ENCODE data around the gene TBC1D9.

Gene TBC1D9

DNA sequence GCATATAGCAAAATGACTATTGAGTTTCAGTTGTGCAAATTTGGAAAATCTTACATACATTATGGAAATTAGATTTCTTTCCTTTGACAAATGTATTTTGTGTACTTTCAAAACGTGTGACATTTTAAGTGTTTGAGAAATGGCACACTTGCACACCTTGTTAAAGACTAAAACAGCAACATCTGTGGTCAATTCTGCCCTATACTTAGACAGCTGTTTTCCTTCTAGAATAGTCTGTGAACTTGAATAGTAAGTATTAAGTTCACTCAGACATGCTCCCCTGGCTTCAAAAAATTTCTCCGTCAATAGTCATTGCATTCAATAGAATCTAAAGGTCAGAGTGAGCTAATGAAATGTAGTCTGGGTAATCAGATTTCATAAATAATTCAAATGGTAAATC is 21.7 kb upstream of the TBC1D9 start:
- no peak overlapping the region for H3K4me3 ChIP-seq (ENCODE audit: extremely low read depth, insufficient read depth, low read length, poor library complexity, severe bottlenecking)
- H3K4me1 ChIP-seq (ENCODE audit: control insufficient read depth, insufficient read depth, low read length, poor library complexity, severe bottlenecking), result no peaks in the 10 kb centered on the region
- H3K36me3 ChIP-seq (ENCODE audit: control insufficient read depth, insufficient read depth, low read length), result no peaks in the 10 kb centered on the region
- H3K27ac ChIP-seq (ENCODE audit: low read depth, low read length, severe bottlenecking), result no peak overlapping the region
- no CpG with 5 or more reads among the region's 2 CpGs for WGBS, 2 experiments (ENCODE audit: insufficient coverage in 2 of 2)
- no peaks in the 10 kb centered on the region for H3K9me3 ChIP-seq (ENCODE audit: control insufficient read depth, low read length)

- Histone ChIP-seq H3K27ac (ENCODE audit: low read depth, low read length, severe bottlenecking) (no peak overlapping the region), H3K4me1 (ENCODE audit: control insufficient read depth, insufficient read depth, low read length, poor library complexity, severe bottlenecking) (no peaks in the 10 kb centered on the region), H3K4me3 (ENCODE audit: extremely low read depth, insufficient read depth, low read length, poor library complexity, severe bottlenecking) (no peak overlapping the region), H3K9me3 (ENCODE audit: control insufficient read depth, low read length) (no peaks in the 10 kb centered on the region), H3K36me3 (ENCODE audit: control insufficient read depth, insufficient read depth, low read length) (no peaks in the 10 kb centered on the region)
- no CpG with 5 or more reads among the region's 1 CpG for WGBS, 2 experiments (ENCODE audit: insufficient coverage in 2 of 2)
These were observed 21.2 kb upstream of the TBC1D9 start for GRCh38 chr4:140777386-140777785.

- Histone ChIP-seq H3K27ac (ENCODE audit: low read depth, low read length, severe bottlenecking) (no peak overlapping the region), H3K36me3 (ENCODE audit: control insufficient read depth, insufficient read depth, low read length) (no peaks in the 10 kb centered on the region), H3K4me3 (ENCODE audit: extremely low read depth, insufficient read depth, low read length, poor library complexity, severe bottlenecking) (no peak overlapping the region), H3K9me3 (ENCODE audit: control insufficient read depth, low read length) (no peaks in the 10 kb centered on the region), H3K4me1 (ENCODE audit: control insufficient read depth, insufficient read depth, low read length, poor library complexity, severe bottlenecking) (no peaks in the 10 kb centered on the region)
- WGBS, 2 experiments (ENCODE audit: insufficient coverage in 2 of 2), result 100% methylated on average over 2 of the region's 2 CpGs; no CpG with 5 or more reads in 1 of the 2 experiments
These were observed 20.4 kb upstream of the TBC1D9 start for GRCh38 chr4:140776556-140776955.

GRCh38 chr4:140774956-140775355 is 18.8 kb upstream of the TBC1D9 start:
- Histone ChIP-seq H3K4me1 (ENCODE audit: control insufficient read depth, insufficient read depth, low read length, poor library complexity, severe bottlenecking) (no peaks in the 10 kb centered on the region), H3K9me3 (ENCODE audit: control insufficient read depth, low read length) (no peaks in the 10 kb centered on the region)

DNA sequence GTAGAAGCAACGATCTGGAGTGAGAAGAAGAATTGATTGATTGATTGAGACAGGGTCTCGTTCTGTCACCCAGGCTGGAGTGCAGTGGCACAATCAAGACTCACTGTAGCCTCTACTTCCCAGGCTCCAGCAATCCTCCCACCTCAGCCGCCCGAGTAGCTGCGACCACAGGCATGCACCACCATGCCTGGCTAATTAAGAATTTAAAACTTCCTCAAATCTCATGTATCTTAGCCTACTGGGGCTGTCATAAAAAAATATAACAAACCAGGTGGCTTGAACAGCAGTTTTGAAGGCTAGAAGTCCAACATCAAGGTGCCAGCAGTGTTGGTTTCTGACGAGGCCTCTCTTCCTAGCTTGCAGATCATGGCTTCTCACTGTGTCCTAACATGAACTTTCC is 18.3 kb upstream of the TBC1D9 start:
- no peaks in the 10 kb centered on the region for H3K36me3 ChIP-seq (ENCODE audit: control insufficient read depth, insufficient read depth, low read length)
- H3K4me1 ChIP-seq (ENCODE audit: control insufficient read depth, insufficient read depth, low read length, poor library complexity, severe bottlenecking), result no peaks in the 10 kb centered on the region
- H3K9me3 ChIP-seq (ENCODE audit: control insufficient read depth, low read length), result no peaks in the 10 kb centered on the region
- no peak overlapping the region for H3K27ac ChIP-seq (ENCODE audit: low read depth, low read length, severe bottlenecking)
- H3K4me3 ChIP-seq (ENCODE audit: extremely low read depth, insufficient read depth, low read length, poor library complexity, severe bottlenecking), result no peak overlapping the region
- WGBS, 2 experiments (ENCODE audit: insufficient coverage in 2 of 2), result 73% methylated on average over 3 of the region's 6 CpGs; no CpG with 5 or more reads in 1 of the 2 experiments

More at GRCh38 chr4:140774956-140775355, 18.8 kb upstream of the TBC1D9 start:
- Histone ChIP-seq H3K36me3 (ENCODE audit: control insufficient read depth, insufficient read depth, low read length) (no peaks in the 10 kb centered on the region), H3K4me3 (ENCODE audit: extremely low read depth, insufficient read depth, low read length, poor library complexity, severe bottlenecking) (no peak overlapping the region), H3K27ac (ENCODE audit: low read depth, low read length, severe bottlenecking) (no peak overlapping the region)

- Histone ChIP-seq H3K4me1 (ENCODE audit: control insufficient read depth, insufficient read depth, low read length, poor library complexity, severe bottlenecking) (no peaks in the 10 kb centered on the region), H3K27ac (ENCODE audit: low read depth, low read length, severe bottlenecking) (no peak overlapping the region), H3K36me3 (ENCODE audit: control insufficient read depth, insufficient read depth, low read length) (no peaks in the 10 kb centered on the region), H3K4me3 (ENCODE audit: extremely low read depth, insufficient read depth, low read length, poor library complexity, severe bottlenecking) (no peak overlapping the region), H3K9me3 (ENCODE audit: control insufficient read depth, low read length) (no peaks in the 10 kb centered on the region)
- WGBS, 2 experiments (ENCODE audit: insufficient coverage in 2 of 2), result 89 to 94% methylated on average over 3 of the region's 3 CpGs
These were observed 13.0 kb upstream of the TBC1D9 start for GRCh38 chr4:140769209-140769608.

DNA sequence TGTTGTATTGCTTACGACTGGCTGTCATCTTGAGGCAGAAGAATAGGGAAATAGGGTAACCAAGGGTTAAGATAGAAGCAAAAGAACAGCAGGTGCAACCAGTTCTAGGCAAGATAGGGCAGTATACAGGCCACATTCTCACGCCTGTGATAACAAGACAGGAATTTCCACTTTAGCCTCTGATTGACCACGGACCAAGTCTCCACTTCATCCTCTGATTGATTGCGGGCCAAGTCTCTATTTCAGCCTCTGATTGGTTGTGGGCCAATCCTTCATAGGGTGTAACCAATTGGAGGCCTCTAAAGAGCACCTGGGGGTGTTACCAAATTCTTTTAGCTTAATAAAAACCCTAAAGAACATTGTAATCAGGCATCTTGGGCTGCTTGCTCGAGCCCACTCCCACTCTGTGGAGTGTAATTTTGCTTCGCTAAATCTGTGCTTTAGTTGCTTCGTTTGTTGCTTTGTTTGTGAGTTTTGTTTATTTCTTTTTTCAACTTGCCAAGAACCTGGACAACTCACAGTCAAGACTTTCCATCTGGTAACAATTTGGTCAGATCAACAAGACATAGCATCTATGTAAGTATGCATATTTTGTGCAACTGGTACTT is 8.7 kb upstream of the TBC1D9 start:
- H3K4me1 ChIP-seq (ENCODE audit: control insufficient read depth, insufficient read depth, low read length, poor library complexity, severe bottlenecking), result no peaks in the 10 kb centered on the region
- no peaks in the 10 kb centered on the region for H3K9me3 ChIP-seq (ENCODE audit: control insufficient read depth, low read length)
- no peak overlapping the region for H3K4me3 ChIP-seq (ENCODE audit: extremely low read depth, insufficient read depth, low read length, poor library complexity, severe bottlenecking)
- H3K27ac ChIP-seq (ENCODE audit: low read depth, low read length, severe bottlenecking), result no peak overlapping the region
- WGBS, 2 experiments (ENCODE audit: insufficient coverage in 2 of 2), result 77 to 87% methylated on average over 3 to 4 of the region's 7 CpGs
- no peaks in the 10 kb centered on the region for H3K36me3 ChIP-seq (ENCODE audit: control insufficient read depth, insufficient read depth, low read length)

GRCh38 chr4:140762202-140762601 is 6.0 kb upstream of the TBC1D9 start:
- H3K27ac ChIP-seq (ENCODE audit: low read depth, low read length, severe bottlenecking), result no peak overlapping the region
- no peak overlapping the region for H3K4me3 ChIP-seq (ENCODE audit: extremely low read depth, insufficient read depth, low read length, poor library complexity, severe bottlenecking)
- peaks cover 11% of the 10 kb centered on the region for H3K4me1 ChIP-seq (ENCODE audit: control insufficient read depth, insufficient read depth, low read length, poor library complexity, severe bottlenecking)
- no peaks in the 10 kb centered on the region for H3K36me3 ChIP-seq (ENCODE audit: control insufficient read depth, insufficient read depth, low read length)
- no peaks in the 10 kb centered on the region for H3K9me3 ChIP-seq (ENCODE audit: control insufficient read depth, low read length)
- WGBS, 2 experiments (ENCODE audit: insufficient coverage in 2 of 2), result 69 to 98% methylated on average over 2 to 3 of the region's 3 CpGs

- Histone ChIP-seq H3K4me3 (ENCODE audit: extremely low read depth, insufficient read depth, low read length, poor library complexity, severe bottlenecking) (peak overlapping the region; percentile 80), H3K27ac (ENCODE audit: low read depth, low read length, severe bottlenecking) (peak overlapping the region; percentile 99), H3K36me3 (ENCODE audit: control insufficient read depth, insufficient read depth, low read length) (peaks cover 10% of the 10 kb centered on the region), H3K9me3 (ENCODE audit: control insufficient read depth, low read length) (no peaks in the 10 kb centered on the region), H3K4me1 (ENCODE audit: control insufficient read depth, insufficient read depth, low read length, poor library complexity, severe bottlenecking) (peaks cover 12% of the 10 kb centered on the region)
- 40 to 50% methylated on average over 1 of the region's 3 CpGs for WGBS, 2 experiments (ENCODE audit: insufficient coverage in 2 of 2)
These were observed 1.0 kb upstream of the TBC1D9 start for GRCh38 chr4:140757232-140757630.

DNA sequence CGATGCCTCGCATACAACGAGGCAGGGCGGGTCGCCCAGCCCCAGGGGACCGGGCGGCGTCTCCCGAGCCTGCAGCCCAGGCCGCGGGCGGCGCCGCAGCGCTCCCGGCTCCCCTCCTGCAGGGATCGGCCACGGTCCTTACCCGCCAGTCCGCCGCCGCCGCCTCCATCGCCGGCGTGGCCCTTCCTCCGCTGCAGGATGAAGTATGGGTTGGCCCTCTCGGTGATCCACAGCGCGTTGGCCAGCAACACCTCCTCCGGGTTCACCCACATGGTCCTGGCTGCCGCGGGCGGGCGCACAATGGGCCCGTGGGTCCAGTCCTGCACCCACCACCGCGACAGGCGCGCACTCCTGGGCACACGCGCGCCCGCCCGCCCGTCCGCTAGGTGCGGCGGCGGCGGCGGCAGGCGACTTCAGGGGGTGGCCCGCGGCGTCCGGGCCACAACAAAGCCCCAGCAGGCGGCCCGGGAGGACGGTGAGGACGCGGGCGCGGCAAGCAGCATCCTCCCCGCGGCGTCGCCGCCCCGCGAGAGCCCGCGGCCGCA is 339 bp downstream of the TBC1D9 start:
- Histone ChIP-seq H3K4me3 (ENCODE audit: extremely low read depth, insufficient read depth, low read length, poor library complexity, severe bottlenecking) (peak overlapping the region; percentile 80), H3K27ac (ENCODE audit: low read depth, low read length, severe bottlenecking) (peak overlapping the region; percentile 99), H3K9me3 (ENCODE audit: control insufficient read depth, low read length) (peaks cover 4% of the 10 kb centered on the region), H3K36me3 (ENCODE audit: control insufficient read depth, insufficient read depth, low read length) (peaks cover 10% of the 10 kb centered on the region), H3K4me1 (ENCODE audit: control insufficient read depth, insufficient read depth, low read length, poor library complexity, severe bottlenecking) (peaks cover 12% of the 10 kb centered on the region)
- WGBS, 2 experiments (ENCODE audit: insufficient coverage in 2 of 2), result 0% methylated on average over 29 to 53 of the region's 74 CpGs

DNA sequence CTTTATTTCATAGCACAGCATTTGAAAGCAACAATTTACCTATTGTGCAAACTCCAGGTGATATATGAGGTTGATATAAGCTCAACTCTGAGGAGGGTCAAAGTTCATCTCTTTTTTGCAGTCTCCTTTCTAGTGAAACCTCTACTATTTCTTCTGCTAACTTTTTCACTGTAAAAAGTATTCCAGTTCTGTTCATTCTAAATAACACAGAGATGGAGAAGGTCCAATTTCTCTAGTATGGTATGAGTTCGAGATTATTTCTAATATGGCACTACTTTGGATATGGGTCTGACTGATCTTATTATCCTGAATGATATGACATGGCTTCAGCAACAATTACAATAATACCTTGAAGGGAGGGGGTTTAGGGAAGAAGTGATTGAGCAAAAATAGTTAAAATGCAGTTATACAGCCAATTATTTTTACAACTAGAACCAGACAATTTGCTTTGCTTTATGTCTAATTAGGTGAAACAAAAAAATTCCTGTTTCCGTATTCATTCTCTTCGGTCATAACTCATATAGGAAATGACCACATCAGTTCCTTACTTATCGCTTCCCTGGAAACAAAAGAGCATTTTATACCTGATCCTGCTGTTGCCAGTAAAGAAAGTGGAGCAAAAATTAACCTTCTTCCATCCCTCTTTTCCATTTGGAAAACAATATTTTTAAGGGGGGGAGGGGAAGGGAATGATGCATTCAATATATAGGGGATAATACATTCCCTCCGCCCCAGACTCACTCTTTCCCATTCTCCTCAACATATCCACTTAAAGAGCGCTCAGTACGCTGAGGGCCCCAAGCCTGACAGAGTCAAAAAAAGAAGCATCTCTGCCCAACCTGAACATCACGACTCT is 1.0 kb downstream of the TBC1D9 start:
- H3K27ac ChIP-seq (ENCODE audit: low read depth, low read length, severe bottlenecking), result peak overlapping the region; percentile 99
- WGBS, 2 experiments (ENCODE audit: insufficient coverage in 2 of 2), result 30 to 46% methylated on average over 2 to 6 of the region's 8 CpGs
- H3K36me3 ChIP-seq (ENCODE audit: control insufficient read depth, insufficient read depth, low read length), result peaks cover 10% of the 10 kb centered on the region
- H3K4me3 ChIP-seq (ENCODE audit: extremely low read depth, insufficient read depth, low read length, poor library complexity, severe bottlenecking), result peak overlapping the region; percentile 80
- H3K4me1 ChIP-seq (ENCODE audit: control insufficient read depth, insufficient read depth, low read length, poor library complexity, severe bottlenecking), result peaks cover 12% of the 10 kb centered on the region
- H3K9me3 ChIP-seq (ENCODE audit: control insufficient read depth, low read length), result peaks cover 5% of the 10 kb centered on the region

Data from mesodermal cell (in vitro differentiated cells).